Endothelial cell of umbilical vein (primary cell): ENCODE results near the gene ADGRB2. TPM values are rescaled to one million over a fixed set of nuclear protein-coding genes. Genes with fewer than 3 reads are reported as not detected.

Source experiments
- BruUV-seq: library from RNA; stranded (reverse); fragments of 400-500 nt; replicated peaks from 2 replicates; lab custom pipeline; 2021; lab: Mats Ljungman, UMichigan
- CTCF ChIA-PET: fragments of 300-600, 350-600 bp; sonication (Branson Sonifier 250); formaldehyde crosslinking; loops from one replicate; lab custom pipeline; 2021; ENCODE audit warnings: antibody characterized with exemption, inconsistent platforms; lab: Charles Lee
- POLR2A ChIA-PET: fragments of 300-600, 350-600 bp; sonication (Branson Sonifier 250); formaldehyde crosslinking; loops from one replicate; lab custom pipeline; 2021; ENCODE audit warnings: antibody characterized with exemption, inconsistent platforms; lab: Charles Lee
- DNase-seq: peaks from one replicate; pipeline ENCODE4 v3.0.0-alpha.2; 2011; ENCODE audit warnings: low read depth, low spot score
- FAIRE-seq: peaks from 2 replicates; lab custom pipeline; 2011; peaks lifted over from hg19 to GRCh38; lab: Jason Lieb, UNC
- H2AFZ ChIP-seq: 2 replicates; pipeline ENCODE4 v1.6.0; 2012; ENCODE audit warnings: low read depth, low read length, control low read depth, inconsistent platforms
- H3K27ac ChIP-seq: 2 replicates; pipeline ENCODE4 v1.5.1; 2011; ENCODE audit warnings: low read depth, mild to moderate bottlenecking, control low read depth, low read length, moderate library complexity; ENCODE audit not compliant: insufficient read depth
- H3K27me3 ChIP-seq, 2 experiments: 2 replicates each; pipeline versions ENCODE4 v1.6.0 to v1.6.1; 2011; ENCODE audit warnings: low read length in 2 of 2, mixed read lengths in 1 of 2; ENCODE audit not compliant: control insufficient read depth in 2 of 2, insufficient read depth in 2 of 2
- H3K36me3 ChIP-seq, 2 experiments: 2 replicates in 1 of 2; 3 replicates in 1 of 2; pipeline ENCODE4 v1.5.1; 2011; ENCODE audit warnings: low read length in 2 of 2, mild to moderate bottlenecking in 1 of 2, moderate library complexity in 1 of 2; ENCODE audit not compliant: control insufficient read depth in 2 of 2, insufficient read depth in 2 of 2; ENCODE audit errors: extremely low read depth in 1 of 2
- H3K4me1 ChIP-seq: 3 replicates; pipeline ENCODE4 v1.5.1; 2011; ENCODE audit warnings: mild to moderate bottlenecking, low read length; ENCODE audit not compliant: control insufficient read depth, insufficient read depth; ENCODE audit errors: extremely low read depth
- H3K4me2 ChIP-seq: 2 replicates; pipeline ENCODE4 v1.6.1; 2011; ENCODE audit warnings: low read length, control low read depth, mixed read lengths; ENCODE audit not compliant: insufficient read depth
- H3K4me3 ChIP-seq, 3 experiments: fragments of 200-600 bp in 1 of 3; sonication (generic), shearing (Covaris generic) in 1 of 3; replicated peaks in 1 of 3; 2 replicates each; pipeline ENCODE4 v1.5.1; 2011 to 2016; ENCODE audit warnings: control low read depth in 3 of 3, low read length in 3 of 3, mild to moderate bottlenecking in 2 of 3, inconsistent platforms in 1 of 3, low read depth in 1 of 3, moderate library complexity in 1 of 3; ENCODE audit not compliant: insufficient read depth in 1 of 3
- H3K79me2 ChIP-seq: 2 replicates; pipeline ENCODE4 v1.6.0; 2012; ENCODE audit warnings: low read length, inconsistent platforms; ENCODE audit not compliant: control insufficient read depth, insufficient read depth
- H3K9ac ChIP-seq: replicated peaks from 2 replicates; pipeline ENCODE3; 2011; ENCODE audit warnings: low read length, control low read depth; ENCODE audit not compliant: insufficient read depth; ENCODE audit errors: extremely low read depth
- H3K9me1 ChIP-seq: replicated peaks from 3 replicates; pipeline ENCODE4 v1.6.0; 2011; ENCODE audit warnings: mild to moderate bottlenecking, low read length; ENCODE audit not compliant: control insufficient read depth, insufficient read depth; ENCODE audit errors: extremely low read depth
- H3K9me3 ChIP-seq: replicated peaks from 2 replicates; pipeline ENCODE4 v1.5.1; 2012; ENCODE audit warnings: low read length, inconsistent platforms; ENCODE audit not compliant: control insufficient read depth, insufficient read depth
- H4K20me1 ChIP-seq: replicated peaks from 2 replicates; pipeline ENCODE3; 2011; ENCODE audit warnings: mild to moderate bottlenecking, low read length; ENCODE audit not compliant: control insufficient read depth, insufficient read depth; ENCODE audit errors: extremely low read depth
- CTCF ChIP-seq, 2 donors: IDR thresholded peaks; 1 replicate in 1 of 2; 2 replicates in 1 of 2; pipeline ENCODE4 v1.5.1; 2011; ENCODE audit warnings: low read length in 2 of 2, mild to moderate bottlenecking in 2 of 2, moderate library complexity in 2 of 2, control low read depth in 1 of 2, inconsistent platforms in 1 of 2, low read depth in 1 of 2; ENCODE audit not compliant: insufficient read depth in 1 of 2; ENCODE audit errors: extremely low read depth in 1 of 2
- EZH2 ChIP-seq: IDR thresholded peaks from 2 replicates; pipeline ENCODE4 v1.6.1; 2012; ENCODE audit warnings: borderline replicate concordance, low read depth, mild to moderate bottlenecking, moderate library complexity, low read length, inconsistent platforms; ENCODE audit not compliant: severe bottlenecking
- POLR2A ChIP-seq: IDR thresholded peaks from 2 replicates; pipeline ENCODE4 v1.6.1; 2012; ENCODE audit warnings: low read depth, mild to moderate bottlenecking, control low read depth, low read length
- POLR2AphosphoS5 ChIP-seq: IDR thresholded peaks from 2 replicates; pipeline ENCODE4 v1.6.1; 2012; ENCODE audit warnings: low read depth, mild to moderate bottlenecking, control low read depth, low read length, moderate library complexity; ENCODE audit not compliant: insufficient read depth
- dilution Hi-C: fragments of 300-500 bp; cut with MboI; formaldehyde crosslinking; loops from one replicate; pipeline ENCODE4 v1.15.0; 2019; ENCODE audit warnings: low sequenced_read_pairs; ENCODE audit not compliant: extremely low pct_ligation_motif_present
- intact Hi-C: fragments of 100-400 bp; cut with micrococcal nuclease; formaldehyde crosslinking; loops from one replicate; pipeline ENCODE4 v1.10.0; 2022
- polyA plus RNA-seq, 4 experiments: library from polyadenylated mRNA; depleted of rRNA in 3 of 4; stranded (reverse) in 3 of 4; unstranded in 1 of 4; fragments of >200 nt; gene quantifications; 2 replicates each; pipeline versions ENCODE4 v1.2.1 to v1.2.3, GENCODE V29; 2011 to 2012; ENCODE audit warnings: missing spikeins in 1 of 4
- total RNA-seq: library from RNA; stranded (reverse); gene quantifications from 2 replicates; pipeline ENCODE4 v1.2.3, GENCODE V29; 2021
- TF ChIP-seq, protein P1 (sequence below): IDR thresholded peaks from 2 replicates; pipeline ENCODE4 v1.6.1; 2011; ENCODE audit not compliant: insufficient read depth, insufficient read length

Gene ADGRB2
- total and polyA plus RNA-seq, 2 donors (not counting 3 experiments of a cell fraction or from before 2014, with no cell fraction given): 1.3 to 1.5 TPM

DNA sequence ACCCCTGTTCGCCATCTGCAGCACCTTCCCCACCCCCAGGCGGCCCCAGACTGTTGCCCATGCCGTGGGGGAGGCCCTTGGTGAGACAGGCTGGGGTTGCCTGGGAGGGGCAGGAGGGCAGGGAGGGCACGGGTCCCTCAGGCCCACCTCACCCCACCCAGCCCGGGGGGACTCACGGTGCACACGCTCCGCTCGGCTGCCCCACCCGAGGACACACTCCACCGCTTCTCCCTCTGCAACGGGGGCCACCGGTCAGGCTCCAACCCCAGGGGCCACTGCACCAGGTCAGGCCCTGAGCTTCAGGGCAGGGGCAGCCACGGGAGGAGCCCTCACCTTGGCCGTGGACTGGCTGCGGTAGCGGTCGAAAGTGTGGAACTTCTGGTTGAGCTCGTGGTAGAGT lies 36.3 kb downstream of the ADGRB2 start:
- no peaks in the 10 kb centered on the region for H3K27me3 ChIP-seq
- H3K4me1 ChIP-seq: no peaks in the 10 kb centered on the region
- dilution Hi-C loops: no loop called here
- POLR2A ChIA-PET: no interaction called here
- H3K36me3 ChIP-seq: no peaks in the 10 kb centered on the region
- CTCF ChIA-PET: no interaction called here
- intact Hi-C loops: no loop called here
- no peak overlapping the region for H2AFZ ChIP-seq
- H4K20me1 ChIP-seq: no peaks in the 10 kb centered on the region
- no peaks in the 10 kb centered on the region for H3K9me1 ChIP-seq
- H3K27ac ChIP-seq: no peak overlapping the region
- H3K79me2 ChIP-seq: no peaks in the 10 kb centered on the region
- TF ChIP-seq POLR2AphosphoS5 (no peak), POLR2A (no peak)
- no peak overlapping the region for H3K9ac ChIP-seq
- no TSS peak for BruUV-seq
- H3K9me3 ChIP-seq: no peaks in the 10 kb centered on the region
- H3K4me2 ChIP-seq: no peak overlapping the region
- DNase-seq (no peak), FAIRE-seq (no peak)
- no peak overlapping the region for H3K4me3 ChIP-seq

DNA sequence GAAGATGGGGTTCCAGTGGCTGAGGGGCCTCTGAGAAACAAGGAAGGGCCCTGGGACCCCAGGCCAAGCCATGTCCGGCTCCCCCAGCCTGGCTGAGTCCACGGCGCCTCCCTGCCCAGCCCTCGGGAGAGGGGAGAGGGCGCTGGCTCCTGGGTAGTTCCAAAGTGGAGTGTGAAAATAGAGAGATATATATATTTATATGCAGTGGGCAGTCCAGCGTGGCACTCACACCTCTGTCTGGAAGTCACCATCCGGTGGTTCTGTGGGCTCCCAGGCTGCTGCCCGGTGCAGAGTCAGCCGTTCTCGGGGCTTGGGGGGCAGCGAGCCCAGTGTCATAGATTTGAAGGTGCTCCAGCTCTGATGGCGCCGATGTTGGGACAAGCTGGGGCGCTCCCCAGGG lies 36.9 kb downstream of the ADGRB2 start:
- ChIA-PET CTCF (interaction anchor here (0.9 to 3.1 kb wide), 2 partner anchors 11 to 14 kb away, joined by 4 to 19 read pairs; no protein-coding TSS in a partner anchor), POLR2A (no interaction called here)
- H3K4me3 ChIP-seq: no peak overlapping the region

More for the DNA sequence above, 36.9 kb downstream of the ADGRB2 start:
- H3K9me3 ChIP-seq: no peaks in the 10 kb centered on the region
- no peak overlapping the region for H3K4me2 ChIP-seq
- no peaks in the 10 kb centered on the region for H3K9me1 ChIP-seq
- intact Hi-C loops: no loop called here
- no peak overlapping the region for H3K27ac ChIP-seq
- no peaks in the 10 kb centered on the region for H4K20me1 ChIP-seq
- H3K9ac ChIP-seq: no peak overlapping the region
- H3K4me1 ChIP-seq: no peaks in the 10 kb centered on the region
- H3K36me3 ChIP-seq: no peaks in the 10 kb centered on the region
- BruUV-seq: no TSS peak
- no peaks in the 10 kb centered on the region for H3K27me3 ChIP-seq
- no peak overlapping the region for H2AFZ ChIP-seq
- no peak for FAIRE-seq
- TF ChIP-seq POLR2AphosphoS5 (no peak), EZH2 (no peak), CTCF (IDR thresholded peaks at IDR 0.05; ENCODE audit: extremely low read depth in 1 of 2, insufficient read depth in 1 of 2, low read depth in 1 of 2, low read length in 2 of 2) (no peak)
- TF ChIP-seq, protein P1, sequence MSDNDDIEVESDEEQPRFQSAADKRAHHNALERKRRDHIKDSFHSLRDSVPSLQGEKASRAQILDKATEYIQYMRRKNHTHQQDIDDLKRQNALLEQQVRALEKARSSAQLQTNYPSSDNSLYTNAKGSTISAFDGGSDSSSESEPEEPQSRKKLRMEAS: no peak
- H3K79me2 ChIP-seq: no peaks in the 10 kb centered on the region
- DNase-seq: no peak
- dilution Hi-C loops: no loop called here
